ENCODE data around the gene MAP1LC3A. TPM values are rescaled to one million over a fixed set of nuclear protein-coding genes. Genes with fewer than 3 reads are reported as not detected.

The MAP1LC3A gene
- total RNA-seq, 3 donors from 2014 or later (not counting 1 experiment from before 2014, with no cell fraction given): 12.7 to 20.4 (median 19.8) TPM

DNA sequence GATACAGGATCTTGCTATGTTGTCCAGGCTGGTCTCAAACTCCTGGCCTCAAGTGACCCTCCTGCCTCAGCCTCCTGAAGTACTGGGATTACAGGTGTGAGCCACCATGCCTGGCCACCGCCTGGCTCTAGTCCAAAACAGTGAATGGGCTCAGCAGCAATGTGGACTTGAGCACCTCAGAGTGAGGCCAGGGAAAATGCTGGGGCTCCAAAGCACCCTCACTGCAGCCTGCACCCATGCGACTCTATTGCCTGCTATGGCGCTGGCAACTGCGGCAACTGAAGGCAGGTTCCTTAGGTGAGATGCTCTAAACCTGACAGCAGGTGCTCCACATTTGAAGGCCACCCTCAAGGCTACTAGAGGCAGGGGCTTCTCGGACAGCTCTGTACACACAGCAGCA is 26.5 kb downstream of the MAP1LC3A start:
- Mint-ChIP-seq H3K4me3 (no peak overlapping the region), H3K9me3 (no peaks in the 10 kb centered on the region), H3K27me3 (ENCODE audit: low read depth in 2 of 2) (no peaks in the 10 kb centered on the region), H3K27ac (no peak overlapping the region), H3K4me1 (peaks cover 6 to 7% of the 10 kb centered on the region in 2 donors), H3K36me3 (no peaks in the 10 kb centered on the region)
- DNase-seq (no peak), ATAC-seq (no peak)
- Histone ChIP-seq H3K4me3 (ENCODE audit: low read length) (no peak overlapping the region), H3K27ac (ENCODE audit: low read length) (no peak overlapping the region), H3K27me3 (ENCODE audit: control insufficient read depth, insufficient read depth, low read length) (no peaks in the 10 kb centered on the region), H3K9me3 (ENCODE audit: control insufficient read depth, insufficient read depth, low read length) (no peaks in the 10 kb centered on the region), H3K4me1 (ENCODE audit: control insufficient read depth, insufficient read depth, low read length) (peaks cover 7% of the 10 kb centered on the region), H3K36me3 (ENCODE audit: control insufficient read depth, insufficient read depth, low read length) (peaks cover 19% of the 10 kb centered on the region)
- intact Hi-C loops (cut with micrococcal nuclease): no loop called here
- TF ChIP-seq, protein P1, sequence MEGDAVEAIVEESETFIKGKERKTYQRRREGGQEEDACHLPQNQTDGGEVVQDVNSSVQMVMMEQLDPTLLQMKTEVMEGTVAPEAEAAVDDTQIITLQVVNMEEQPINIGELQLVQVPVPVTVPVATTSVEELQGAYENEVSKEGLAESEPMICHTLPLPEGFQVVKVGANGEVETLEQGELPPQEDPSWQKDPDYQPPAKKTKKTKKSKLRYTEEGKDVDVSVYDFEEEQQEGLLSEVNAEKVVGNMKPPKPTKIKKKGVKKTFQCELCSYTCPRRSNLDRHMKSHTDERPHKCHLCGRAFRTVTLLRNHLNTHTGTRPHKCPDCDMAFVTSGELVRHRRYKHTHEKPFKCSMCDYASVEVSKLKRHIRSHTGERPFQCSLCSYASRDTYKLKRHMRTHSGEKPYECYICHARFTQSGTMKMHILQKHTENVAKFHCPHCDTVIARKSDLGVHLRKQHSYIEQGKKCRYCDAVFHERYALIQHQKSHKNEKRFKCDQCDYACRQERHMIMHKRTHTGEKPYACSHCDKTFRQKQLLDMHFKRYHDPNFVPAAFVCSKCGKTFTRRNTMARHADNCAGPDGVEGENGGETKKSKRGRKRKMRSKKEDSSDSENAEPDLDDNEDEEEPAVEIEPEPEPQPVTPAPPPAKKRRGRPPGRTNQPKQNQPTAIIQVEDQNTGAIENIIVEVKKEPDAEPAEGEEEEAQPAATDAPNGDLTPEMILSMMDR (IDR thresholded peaks at IDR 0.05): no peak
- 98% methylated on average over 5 of the region's 5 CpGs for WGBS (ENCODE audit: insufficient coverage)

DNA sequence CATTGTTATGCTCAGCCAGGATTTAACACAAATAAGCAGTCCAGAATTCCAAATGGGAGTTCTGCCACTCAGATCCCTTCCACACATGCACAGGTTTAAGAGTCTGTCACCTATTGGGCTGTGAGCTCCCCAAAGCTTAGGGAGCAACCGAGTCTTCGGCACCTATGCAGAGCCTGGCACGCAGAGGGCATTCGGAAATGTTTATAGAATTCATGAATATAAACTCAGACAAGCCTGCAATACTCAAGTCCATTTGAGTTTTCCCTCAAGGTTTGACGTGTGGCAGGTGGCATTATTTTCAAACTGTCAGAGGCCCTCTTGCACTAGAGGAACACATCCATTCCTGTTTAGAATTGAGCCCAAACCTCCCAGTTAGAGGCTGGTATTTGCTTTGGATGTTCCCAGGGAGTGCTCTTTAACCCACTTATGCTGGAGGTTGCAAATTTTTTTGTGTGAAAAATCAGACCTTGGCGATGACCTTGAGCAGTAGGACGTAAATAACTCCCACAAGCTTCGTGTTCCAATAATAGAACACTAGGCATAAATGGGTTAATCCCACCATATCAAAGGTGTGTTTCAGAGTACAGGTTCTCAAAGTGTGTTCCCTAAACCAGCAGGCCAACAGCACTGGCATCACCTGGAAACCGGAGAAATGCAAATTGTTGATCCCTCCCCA is 28.1 kb downstream of the MAP1LC3A start:
- no peaks in the 10 kb centered on the region for H3K4me1 ChIP-seq (ENCODE audit: control insufficient read depth, insufficient read depth, low read length)
- TF ChIP-seq, protein P1 (IDR thresholded peaks at IDR 0.05): no peak
- Mint-ChIP-seq H3K27ac (no peak overlapping the region), H3K9me3 (no peaks in the 10 kb centered on the region), H3K36me3 (no peaks in the 10 kb centered on the region), H3K4me1 (no peaks in the 10 kb centered on the region), H3K4me3 (no peak overlapping the region), H3K27me3 (ENCODE audit: low read depth in 2 of 2) (no peaks in the 10 kb centered on the region)
- H3K9me3 ChIP-seq (ENCODE audit: control insufficient read depth, insufficient read depth, low read length): no peaks in the 10 kb centered on the region
- no peak for DNase-seq
- no peak overlapping the region for H3K4me3 ChIP-seq (ENCODE audit: low read length)
- no peak for ATAC-seq
- H3K27ac ChIP-seq (ENCODE audit: low read length): no peak overlapping the region
- intact Hi-C loops (cut with micrococcal nuclease): no loop called here
- peaks cover 17% of the 10 kb centered on the region for H3K36me3 ChIP-seq (ENCODE audit: control insufficient read depth, insufficient read depth, low read length)
- 99% methylated on average over 9 of the region's 9 CpGs for WGBS (ENCODE audit: insufficient coverage)
- H3K27me3 ChIP-seq (ENCODE audit: control insufficient read depth, insufficient read depth, low read length): no peaks in the 10 kb centered on the region

- Mint-ChIP-seq H3K4me1 (no peaks in the 10 kb centered on the region), H3K4me3 (no peak overlapping the region), H3K27me3 (ENCODE audit: low read depth in 2 of 2) (no peaks in the 10 kb centered on the region), H3K36me3 (no peaks in the 10 kb centered on the region), H3K9me3 (no peaks in the 10 kb centered on the region), H3K27ac (no peak overlapping the region)
- Histone ChIP-seq H3K9me3 (ENCODE audit: control insufficient read depth, insufficient read depth, low read length) (no peaks in the 10 kb centered on the region), H3K36me3 (ENCODE audit: control insufficient read depth, insufficient read depth, low read length) (no peaks in the 10 kb centered on the region), H3K27me3 (ENCODE audit: control insufficient read depth, insufficient read depth, low read length) (no peaks in the 10 kb centered on the region), H3K4me1 (ENCODE audit: control insufficient read depth, insufficient read depth, low read length) (no peaks in the 10 kb centered on the region), H3K27ac (ENCODE audit: low read length) (no peak overlapping the region), H3K4me3 (ENCODE audit: low read length) (no peak overlapping the region)
- ATAC-seq (no peak), DNase-seq (no peak)
- 94% methylated on average over 9 of the region's 9 CpGs for WGBS (ENCODE audit: insufficient coverage)
- intact Hi-C loops (cut with micrococcal nuclease): no loop called here
- TF ChIP-seq, protein P1 (IDR thresholded peaks at IDR 0.05): no peak
Observed at GRCh38 chr20:34595377-34596184, 37.1 kb downstream of the MAP1LC3A start.
